AG04450 (cell line): ENCODE results near the gene P2RX2. TPM values are rescaled to one million over a fixed set of nuclear protein-coding genes. Genes with fewer than 3 reads are reported as not detected.

Source experiments
- CTCF ChIA-PET: fragments of 300-600, 350-600 bp; formaldehyde crosslinking; extraction: SDS; loops from one replicate; lab custom pipeline; 2022; ENCODE audit warnings: antibody characterized with exemption, inconsistent platforms; lab: Charles Lee
- POLR2A ChIA-PET: fragments of 350-600 bp; formaldehyde crosslinking; extraction: SDS; loops from one replicate; lab custom pipeline; 2021; ENCODE audit warnings: antibody characterized with exemption, inconsistent platforms; lab: Yijun Ruan, JAX
- DNase-seq: peaks from one replicate; pipeline ENCODE4 v3.0.0-alpha.2; 2011; ENCODE audit warnings: low read depth, low spot score
- H3K27ac ChIP-seq: one replicate; pipeline ENCODE4 v1.5.1; 2012; ENCODE audit warnings: low read depth, low read length, control low read depth
- H3K27me3 ChIP-seq: one replicate; pipeline ENCODE4 v1.6.0; 2012; ENCODE audit warnings: low read length; ENCODE audit not compliant: control insufficient read depth, insufficient read depth
- H3K4me3 ChIP-seq: 2 replicates; pipeline ENCODE4 v1.5.1; 2011; ENCODE audit warnings: mild to moderate bottlenecking, low read depth, low read length, control low read depth
- H3K9me3 ChIP-seq: 2 replicates; pipeline ENCODE4 v1.5.1; 2012; ENCODE audit warnings: low read length; ENCODE audit not compliant: control insufficient read depth, insufficient read depth
- polyA plus RNA-seq: library from polyadenylated mRNA; depleted of rRNA; stranded (reverse); fragments of >200 nt; gene quantifications from 2 replicates; pipeline ENCODE4 v1.2.3, GENCODE V29; 2011
- TF ChIP-seq, protein P1 (sequence below): IDR thresholded peaks from 2 replicates; pipeline ENCODE4 v1.5.1; 2011; ENCODE audit warnings: low read depth, low read length, control low read depth, inconsistent platforms

The P2RX2 gene
- polyA plus RNA-seq, 1 experiment, result not detected

DNA sequence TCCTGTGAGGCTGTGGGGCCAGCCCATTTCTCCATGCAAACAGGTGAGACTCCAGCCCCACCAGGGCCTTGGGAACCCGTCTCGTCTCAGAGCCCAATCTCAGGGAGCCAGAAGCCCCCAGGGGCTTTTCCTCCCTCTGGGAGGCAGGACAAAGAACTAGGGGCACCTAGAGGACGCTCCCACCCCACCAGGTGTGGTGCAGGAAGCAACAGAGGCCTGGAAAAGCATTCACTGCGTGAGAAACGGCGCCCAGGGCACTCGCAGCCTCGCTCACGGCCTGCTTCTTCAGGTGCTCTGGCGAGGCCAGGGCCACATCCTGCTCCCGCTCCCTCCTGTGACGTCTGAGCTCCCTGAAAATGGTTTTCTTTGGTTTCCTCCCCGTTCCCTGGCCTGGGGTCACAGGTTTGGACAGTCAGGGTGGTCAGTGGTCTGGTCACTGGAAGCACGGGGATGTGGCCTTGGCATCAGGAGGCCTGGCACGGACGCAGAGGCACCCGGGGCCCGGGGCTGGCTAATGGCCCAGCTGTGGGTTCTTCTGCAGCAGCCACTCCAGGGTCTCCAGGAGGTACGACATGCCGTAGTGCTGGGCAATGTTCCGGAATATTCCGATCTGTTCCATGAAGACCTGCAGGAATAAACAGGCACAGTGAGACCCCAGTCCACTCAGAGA lies 5.7 kb downstream of the P2RX2 start:
- Histone ChIP-seq H3K4me3 (no peak overlapping the region), H3K27me3 (peaks cover 10% of the 10 kb centered on the region), H3K27ac (no peak overlapping the region), H3K9me3 (no peaks in the 10 kb centered on the region; the same call in 1 of the 2 replicates)
- ChIA-PET CTCF (interaction anchor here (2.1 kb wide), 1 partner anchor 10 kb away, joined by 12 read pairs; no protein-coding TSS in a partner anchor), POLR2A (interaction anchor here (0.6 kb wide), 1 partner anchor 28 kb away, joined by 7 read pairs; no protein-coding TSS in a partner anchor)
- DNase-seq, result no peak
- TF ChIP-seq, protein P1, sequence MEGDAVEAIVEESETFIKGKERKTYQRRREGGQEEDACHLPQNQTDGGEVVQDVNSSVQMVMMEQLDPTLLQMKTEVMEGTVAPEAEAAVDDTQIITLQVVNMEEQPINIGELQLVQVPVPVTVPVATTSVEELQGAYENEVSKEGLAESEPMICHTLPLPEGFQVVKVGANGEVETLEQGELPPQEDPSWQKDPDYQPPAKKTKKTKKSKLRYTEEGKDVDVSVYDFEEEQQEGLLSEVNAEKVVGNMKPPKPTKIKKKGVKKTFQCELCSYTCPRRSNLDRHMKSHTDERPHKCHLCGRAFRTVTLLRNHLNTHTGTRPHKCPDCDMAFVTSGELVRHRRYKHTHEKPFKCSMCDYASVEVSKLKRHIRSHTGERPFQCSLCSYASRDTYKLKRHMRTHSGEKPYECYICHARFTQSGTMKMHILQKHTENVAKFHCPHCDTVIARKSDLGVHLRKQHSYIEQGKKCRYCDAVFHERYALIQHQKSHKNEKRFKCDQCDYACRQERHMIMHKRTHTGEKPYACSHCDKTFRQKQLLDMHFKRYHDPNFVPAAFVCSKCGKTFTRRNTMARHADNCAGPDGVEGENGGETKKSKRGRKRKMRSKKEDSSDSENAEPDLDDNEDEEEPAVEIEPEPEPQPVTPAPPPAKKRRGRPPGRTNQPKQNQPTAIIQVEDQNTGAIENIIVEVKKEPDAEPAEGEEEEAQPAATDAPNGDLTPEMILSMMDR, result no peak

DNA sequence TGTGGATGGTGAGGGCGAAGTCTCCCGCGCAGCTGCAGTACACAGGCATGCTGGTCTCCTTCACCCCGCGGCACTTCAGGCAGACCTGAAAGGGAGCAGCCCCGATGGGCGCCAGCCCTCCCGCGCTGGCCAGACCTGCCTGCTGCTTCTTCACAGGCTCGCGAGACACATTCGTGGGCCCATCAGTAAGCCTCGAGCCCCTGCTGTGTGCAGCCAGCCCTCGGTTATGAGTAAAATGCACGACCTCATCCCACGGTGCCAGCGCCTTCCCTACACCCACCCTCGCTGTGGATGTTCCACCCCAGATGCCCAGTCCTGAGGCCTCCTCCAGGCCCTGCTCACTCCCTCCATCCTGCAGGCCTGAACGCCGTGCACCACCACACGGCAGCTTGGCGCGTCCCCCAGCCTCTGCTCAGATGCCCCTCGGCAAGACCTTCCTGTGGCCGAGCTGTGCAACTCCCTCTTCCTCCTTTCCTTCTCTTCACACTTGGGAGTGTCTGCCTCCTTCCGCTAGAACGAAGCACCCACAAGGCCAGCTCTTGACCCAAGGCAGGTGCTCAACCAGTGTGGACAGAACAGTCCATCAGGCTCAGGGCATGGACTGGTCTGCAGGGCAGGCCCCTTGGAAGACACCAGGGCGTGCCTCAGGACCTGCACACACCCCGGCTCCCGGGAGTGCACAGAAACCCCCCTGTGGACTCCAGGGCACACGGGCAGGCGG lies 6.5 kb downstream of the P2RX2 start:
- no peak overlapping the region for H3K4me3 ChIP-seq
- H3K27me3 ChIP-seq, result peaks cover 3% of the 10 kb centered on the region
- TF ChIP-seq, protein P1, result no peak
- no peaks in the 10 kb centered on the region; the same call in 1 of the 2 replicates for H3K9me3 ChIP-seq
- POLR2A ChIA-PET, result interaction anchor here (1.2 kb wide), 1 partner anchor 10 kb away, joined by 4 read pairs; no protein-coding TSS in a partner anchor
- H3K27ac ChIP-seq, result no peak overlapping the region
- CTCF ChIA-PET, result interaction anchor here (2.1 to 2.3 kb wide), 2 partner anchors 10 to 14 kb away, joined by 6 to 12 read pairs; no protein-coding TSS in a partner anchor
- no peak for DNase-seq

DNA sequence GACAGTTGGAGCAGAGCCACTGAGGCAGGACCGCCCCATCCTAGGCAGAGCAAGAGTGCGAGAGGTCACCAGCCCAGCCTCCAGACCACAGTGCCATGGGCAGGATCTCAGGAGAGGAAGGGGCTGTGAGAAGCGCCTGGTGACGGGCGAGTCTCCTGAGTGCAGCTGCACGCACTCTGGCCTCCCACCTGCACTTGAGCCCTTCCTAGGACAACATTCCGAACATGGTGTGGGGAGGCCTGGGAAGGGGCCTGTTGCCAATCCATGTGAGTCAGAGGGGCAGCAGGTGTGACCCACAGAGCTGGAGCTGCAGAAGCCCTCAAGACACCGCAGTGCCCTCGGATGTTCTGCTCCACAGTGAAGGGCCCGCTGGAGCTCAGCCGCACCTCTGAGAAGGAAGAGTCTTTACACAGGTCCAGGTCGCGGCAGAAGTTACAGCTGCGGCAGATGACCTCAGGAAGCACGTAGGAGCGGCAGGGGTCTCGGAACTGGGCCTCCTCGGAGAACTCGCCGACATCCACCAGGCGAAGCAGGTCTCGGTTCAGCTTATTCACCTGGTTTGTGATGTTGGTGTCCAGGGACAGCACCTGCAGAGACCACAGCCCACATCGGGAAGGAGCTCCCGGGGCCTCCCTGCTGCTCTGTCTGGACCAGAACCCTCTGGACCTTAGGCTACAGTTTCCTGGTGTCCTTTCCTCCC lies 7.3 kb downstream of the P2RX2 start:
- Histone ChIP-seq H3K9me3 (no peaks in the 10 kb centered on the region; the same call in 1 of the 2 replicates), H3K4me3 (no peak overlapping the region), H3K27me3 (no peaks in the 10 kb centered on the region), H3K27ac (no peak overlapping the region)
- CTCF ChIA-PET, result interaction anchor here (2.1 to 2.3 kb wide), 2 partner anchors 11 to 13 kb away, joined by 6 to 12 read pairs; no protein-coding TSS in a partner anchor
- POLR2A ChIA-PET, result interaction anchor here (1.2 kb wide), 1 partner anchor 11 kb away, joined by 4 read pairs; no protein-coding TSS in a partner anchor
- DNase-seq, result no peak
- TF ChIP-seq, protein P1, result no peak

DNA sequence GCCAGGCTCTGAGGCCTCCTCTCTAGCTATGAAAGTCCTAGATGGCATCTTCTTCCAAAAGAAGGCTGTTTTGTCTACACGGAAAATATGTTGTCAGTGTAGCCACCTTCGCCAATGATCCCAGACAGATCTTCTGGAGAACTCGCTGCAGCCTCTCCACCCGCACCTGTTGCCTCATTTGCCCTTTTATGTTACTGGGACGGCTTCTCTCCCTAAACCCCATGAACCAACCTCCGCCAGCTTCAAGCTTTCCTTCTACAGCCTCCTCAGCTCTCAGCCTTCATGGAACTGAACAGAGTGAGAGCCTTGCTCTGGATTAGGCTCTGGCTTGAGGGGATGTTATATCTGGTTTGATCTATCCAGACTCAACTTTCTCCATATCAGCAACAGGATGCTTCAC lies 10.8 kb downstream of the P2RX2 start:
- TF ChIP-seq, protein P1, result no peak
- ChIA-PET POLR2A (no interaction called here), CTCF (interaction anchor here (0.7 kb wide), 1 partner anchor 9 kb away, joined by 5 read pairs; no protein-coding TSS in a partner anchor)
- Histone ChIP-seq H3K27me3 (no peaks in the 10 kb centered on the region), H3K9me3 (no peaks in the 10 kb centered on the region; the same call in 1 of the 2 replicates), H3K4me3 (no peak overlapping the region), H3K27ac (no peak overlapping the region)
- DNase-seq, result no peak
